Parathyroid adenoma (tissue), 2 donors: ENCODE data around the gene SOBP.

Source experiments
- H2AFZ ChIP-seq: fragments of 300-600 bp; sonication (generic); one replicate; pipeline ENCODE4 v1.7.0; 2017; ENCODE audit warnings: antibody characterized with exemption, mild to moderate bottlenecking
- H3K27ac ChIP-seq: fragments of 300-600 bp; sonication (generic); one replicate; pipeline ENCODE4 v1.7.0; 2017
- H3K27me3 ChIP-seq: fragments of 300-600 bp; sonication (generic); one replicate; pipeline ENCODE4 v1.7.0; 2017; ENCODE audit warnings: low read length; ENCODE audit not compliant: control insufficient read depth, insufficient read depth
- H3K36me3 ChIP-seq: fragments of 300-600 bp; sonication (generic); one replicate; pipeline ENCODE4 v1.7.0; 2017; ENCODE audit warnings: low read length; ENCODE audit not compliant: control insufficient read depth, insufficient read depth
- H3K4me1 ChIP-seq: fragments of 300-600 bp; sonication (generic); one replicate; pipeline ENCODE4 v1.7.0; 2017; ENCODE audit warnings: control low read depth
- H3K4me2 ChIP-seq: fragments of 300-600 bp; sonication (generic); one replicate; pipeline ENCODE4 v1.7.0; 2017; ENCODE audit warnings: low read length
- H3K4me3 ChIP-seq: fragments of 300-600 bp; sonication (generic); one replicate; pipeline ENCODE4 v1.7.0; 2017; ENCODE audit warnings: low read depth, low read length
- H3K79me2 ChIP-seq: fragments of 300-600 bp; sonication (generic); one replicate; pipeline ENCODE4 v1.7.0; 2017; ENCODE audit warnings: control low read depth
- H3K9ac ChIP-seq: fragments of 300-600 bp; sonication (generic); one replicate; pipeline ENCODE4 v1.7.0; 2017; ENCODE audit warnings: mild to moderate bottlenecking
- H3K9me3 ChIP-seq: fragments of 300-600 bp; sonication (generic); one replicate; pipeline ENCODE4 v1.7.0; 2017; ENCODE audit warnings: low read length; ENCODE audit not compliant: control insufficient read depth
- CTCF ChIP-seq: fragments of 300-600 bp; sonication (generic); IDR thresholded peaks from one replicate; pipeline ENCODE4 v1.7.0; 2017; ENCODE audit warnings: antibody characterized with exemption, mild to moderate bottlenecking
- donor health status: primary hyperparathyroidism.

The SOBP gene

DNA sequence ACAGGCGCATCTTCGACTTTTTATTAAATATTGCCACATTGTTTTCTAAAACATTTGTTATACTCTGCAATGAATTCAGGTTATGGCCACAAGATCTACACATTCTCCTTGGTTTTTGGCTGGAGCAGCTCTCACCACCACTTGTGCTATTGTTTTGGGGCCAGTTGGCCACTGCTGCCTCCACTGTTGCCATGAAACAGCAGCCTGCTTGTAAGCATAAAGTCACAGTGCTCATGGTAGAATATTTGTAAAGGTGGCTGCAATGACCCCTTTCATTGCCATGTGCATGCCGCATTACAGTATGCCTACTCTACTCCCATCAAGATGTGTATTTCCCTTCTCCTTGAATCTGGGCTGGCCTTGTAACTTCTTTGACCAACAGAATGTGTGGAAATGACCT is 192.8 kb downstream of the SOBP start:
- no peak overlapping the region for H3K4me2 ChIP-seq
- TF ChIP-seq CTCF: no peak
- peaks cover 11% of the 10 kb centered on the region for H3K4me1 ChIP-seq
- H3K4me3 ChIP-seq: no peak overlapping the region
- no peak overlapping the region for H2AFZ ChIP-seq
- H3K27ac ChIP-seq: no peak overlapping the region
- H3K9ac ChIP-seq: no peak overlapping the region
- H3K36me3 ChIP-seq: no peaks in the 10 kb centered on the region
- peaks cover 5% of the 10 kb centered on the region for H3K9me3 ChIP-seq
- no peaks in the 10 kb centered on the region for H3K27me3 ChIP-seq
- H3K79me2 ChIP-seq: no peaks in the 10 kb centered on the region

GRCh38 chr6:107683183-107683582 is 193.3 kb downstream of the SOBP start:
- Histone ChIP-seq H3K79me2 (no peaks in the 10 kb centered on the region), H3K4me1 (peaks cover 11% of the 10 kb centered on the region), H3K27me3 (no peaks in the 10 kb centered on the region), H3K4me2 (no peak overlapping the region), H3K36me3 (no peaks in the 10 kb centered on the region), H3K9ac (no peak overlapping the region), H3K9me3 (peaks cover 5% of the 10 kb centered on the region), H2AFZ (no peak overlapping the region), H3K27ac (no peak overlapping the region), H3K4me3 (no peak overlapping the region)
- no peak for TF ChIP-seq CTCF

- H3K9me3 ChIP-seq: peaks cover 5% of the 10 kb centered on the region
- no peak overlapping the region for H3K4me2 ChIP-seq
- peaks cover 4% of the 10 kb centered on the region for H3K4me1 ChIP-seq
- H3K36me3 ChIP-seq: no peaks in the 10 kb centered on the region
- no peak overlapping the region for H3K4me3 ChIP-seq
- H3K79me2 ChIP-seq: no peaks in the 10 kb centered on the region
- no peak for TF ChIP-seq CTCF
- H3K9ac ChIP-seq: no peak overlapping the region
- H3K27me3 ChIP-seq: no peaks in the 10 kb centered on the region
- H2AFZ ChIP-seq: no peak overlapping the region
- H3K27ac ChIP-seq: no peak overlapping the region
These were observed 195.1 kb downstream of the SOBP start for GRCh38 chr6:107684996-107685395.

DNA sequence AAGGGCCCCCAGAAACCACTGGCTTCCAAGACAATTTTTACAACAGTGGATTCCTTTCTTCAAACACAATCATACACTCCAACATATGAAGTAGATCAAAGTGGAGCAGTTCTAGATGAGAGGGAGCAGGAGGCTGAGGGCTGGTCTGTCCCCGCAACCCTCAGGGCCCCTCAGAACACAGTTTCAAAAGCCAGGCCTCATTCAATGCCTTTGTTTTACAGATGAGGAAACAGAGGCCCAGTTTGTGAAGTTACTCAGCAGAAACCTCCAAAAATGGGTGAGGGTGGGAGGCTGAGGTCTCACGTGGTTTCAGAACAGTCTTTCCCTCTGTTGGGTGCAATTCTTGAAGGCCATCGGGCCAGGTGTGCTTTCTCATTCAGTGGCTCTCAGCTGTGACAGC is 199.3 kb downstream of the SOBP start:
- Histone ChIP-seq H3K79me2 (no peaks in the 10 kb centered on the region), H3K4me2 (no peak overlapping the region), H3K27ac (no peak overlapping the region), H3K27me3 (no peaks in the 10 kb centered on the region), H3K4me3 (no peak overlapping the region), H3K9ac (no peak overlapping the region), H3K4me1 (no peaks in the 10 kb centered on the region), H3K9me3 (peaks cover 5% of the 10 kb centered on the region), H3K36me3 (no peaks in the 10 kb centered on the region), H2AFZ (no peak overlapping the region)
- TF ChIP-seq CTCF: no peak

- Histone ChIP-seq H3K9me3 (no peaks in the 10 kb centered on the region), H3K27ac (no peak overlapping the region), H3K27me3 (no peaks in the 10 kb centered on the region), H2AFZ (no peak overlapping the region), H3K4me1 (no peaks in the 10 kb centered on the region), H3K9ac (no peak overlapping the region), H3K36me3 (no peaks in the 10 kb centered on the region), H3K4me2 (no peak overlapping the region), H3K4me3 (no peak overlapping the region), H3K79me2 (no peaks in the 10 kb centered on the region)
- no peak for TF ChIP-seq CTCF
These were observed 200.2 kb downstream of the SOBP start for GRCh38 chr6:107689951-107690642.
